Measurements from ENCODE around the gene KCTD10. TPM values are rescaled to one million over a fixed set of nuclear protein-coding genes. Genes with fewer than 3 reads are reported as not detected.

The KCTD10 gene
- polyA plus RNA-seq, 4 donors: 48.2 to 58.6 (median 51.7) TPM

GRCh38 chr12:109495012-109495411, 17.9 kb upstream of the KCTD10 start:
- DNase-seq (ENCODE audit: low read depth in 4 of 4, low spot score in 3 of 4): no peak

- no peak for DNase-seq (ENCODE audit: low read depth in 4 of 4, low spot score in 3 of 4)
Measured at GRCh38 chr12:109494348-109494881, 17.3 kb upstream of the KCTD10 start.

GRCh38 chr12:109493938-109494337, 16.8 kb upstream of the KCTD10 start:
- no peak for DNase-seq (ENCODE audit: low read depth in 4 of 4, low spot score in 3 of 4)

- no peak for DNase-seq (ENCODE audit: low read depth in 4 of 4, low spot score in 3 of 4)
Measured at GRCh38 chr12:109493090-109493489, 16.0 kb upstream of the KCTD10 start.

- DNase-seq (ENCODE audit: low read depth in 4 of 4, low spot score in 3 of 4): no peak
Measured at GRCh38 chr12:109492371-109492770, 15.3 kb upstream of the KCTD10 start.

- DNase-seq (ENCODE audit: low read depth in 4 of 4, low spot score in 3 of 4): no peak
Measured at GRCh38 chr12:109491671-109492070, 14.6 kb upstream of the KCTD10 start.

- DNase-seq (ENCODE audit: low read depth in 4 of 4, low spot score in 3 of 4): no peak
Measured at GRCh38 chr12:109489955-109490565, 13.0 kb upstream of the KCTD10 start.

GRCh38 chr12:109489016-109489954, 12.2 kb upstream of the KCTD10 start:
- DNase-seq (ENCODE audit: low read depth in 4 of 4, low spot score in 3 of 4): no peak

- DNase-seq (ENCODE audit: low read depth in 4 of 4, low spot score in 3 of 4): no peak
Measured at GRCh38 chr12:109488051-109488665, 11.1 kb upstream of the KCTD10 start.

GRCh38 chr12:109487181-109488050, 10.3 kb upstream of the KCTD10 start:
- no peak for DNase-seq (ENCODE audit: low read depth in 4 of 4, low spot score in 3 of 4)

- no peak for DNase-seq (ENCODE audit: low read depth in 4 of 4, low spot score in 3 of 4)
Measured at GRCh38 chr12:109485201-109485600, 8.1 kb upstream of the KCTD10 start.

GRCh38 chr12:109483346-109483745, 6.2 kb upstream of the KCTD10 start:
- DNase-seq (ENCODE audit: low read depth in 4 of 4, low spot score in 3 of 4): no peak

GRCh38 chr12:109482894-109483293, 5.8 kb upstream of the KCTD10 start:
- no peak for DNase-seq (ENCODE audit: low read depth in 4 of 4, low spot score in 3 of 4)

GRCh38 chr12:109482491-109482890, 5.4 kb upstream of the KCTD10 start:
- no peak for DNase-seq (ENCODE audit: low read depth in 4 of 4, low spot score in 3 of 4)

GRCh38 chr12:109481863-109482262, 4.8 kb upstream of the KCTD10 start:
- no peak for DNase-seq (ENCODE audit: low read depth in 4 of 4, low spot score in 3 of 4)

GRCh38 chr12:109480356-109480755, 3.3 kb upstream of the KCTD10 start:
- no peak for DNase-seq (ENCODE audit: low read depth in 4 of 4, low spot score in 3 of 4)

GRCh38 chr12:109479761-109480160, 2.7 kb upstream of the KCTD10 start:
- no peak for DNase-seq (ENCODE audit: low read depth in 4 of 4, low spot score in 3 of 4)

- no peak for DNase-seq (ENCODE audit: low read depth in 4 of 4, low spot score in 3 of 4)
Measured at GRCh38 chr12:109477963-109478315, 839 bp upstream of the KCTD10 start.

- DNase-seq (ENCODE audit: low read depth in 4 of 4, low spot score in 3 of 4): no peak
Measured at GRCh38 chr12:109476807-109477184, 304 bp downstream of the KCTD10 start.

GRCh38 chr12:109475993-109476806, 900 bp downstream of the KCTD10 start:
- DNase-seq (ENCODE audit: low read depth in 4 of 4, low spot score in 3 of 4): no peak
